HG03108 (cell line): ENCODE measurements around the gene MLYCD.

Experiments
- ATAC-seq: cut with Tn5 transposase; IDR thresholded peaks from one replicate; pipeline ENCODE4 v1.9.1; 2021; ENCODE audit warnings: moderate library complexity; ENCODE audit not compliant: unreplicated experiment

The MLYCD gene

DNA sequence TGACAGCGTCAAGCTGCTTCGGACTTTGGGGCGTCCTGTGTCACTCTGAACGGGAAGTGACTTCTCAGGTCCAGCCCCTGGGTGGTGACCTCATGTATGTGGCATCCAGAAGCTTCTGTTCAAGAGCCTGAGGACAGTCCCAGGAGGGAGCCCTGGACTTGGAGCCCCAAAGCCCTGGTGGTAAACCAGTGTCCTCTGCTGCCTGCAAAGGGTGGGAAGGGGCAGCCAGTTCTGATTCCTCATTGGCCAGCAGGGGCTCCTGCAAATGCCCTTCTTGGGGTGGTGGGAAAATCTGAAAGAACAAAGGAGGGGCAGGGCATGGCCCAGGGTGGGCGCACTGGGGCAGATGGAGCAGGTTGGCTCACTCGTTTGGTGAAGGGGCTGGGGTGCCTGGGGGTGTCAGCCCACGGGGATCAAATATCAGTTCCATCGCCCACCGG, 55.7 kb downstream of the MLYCD start:
- no peak for ATAC-seq

DNA sequence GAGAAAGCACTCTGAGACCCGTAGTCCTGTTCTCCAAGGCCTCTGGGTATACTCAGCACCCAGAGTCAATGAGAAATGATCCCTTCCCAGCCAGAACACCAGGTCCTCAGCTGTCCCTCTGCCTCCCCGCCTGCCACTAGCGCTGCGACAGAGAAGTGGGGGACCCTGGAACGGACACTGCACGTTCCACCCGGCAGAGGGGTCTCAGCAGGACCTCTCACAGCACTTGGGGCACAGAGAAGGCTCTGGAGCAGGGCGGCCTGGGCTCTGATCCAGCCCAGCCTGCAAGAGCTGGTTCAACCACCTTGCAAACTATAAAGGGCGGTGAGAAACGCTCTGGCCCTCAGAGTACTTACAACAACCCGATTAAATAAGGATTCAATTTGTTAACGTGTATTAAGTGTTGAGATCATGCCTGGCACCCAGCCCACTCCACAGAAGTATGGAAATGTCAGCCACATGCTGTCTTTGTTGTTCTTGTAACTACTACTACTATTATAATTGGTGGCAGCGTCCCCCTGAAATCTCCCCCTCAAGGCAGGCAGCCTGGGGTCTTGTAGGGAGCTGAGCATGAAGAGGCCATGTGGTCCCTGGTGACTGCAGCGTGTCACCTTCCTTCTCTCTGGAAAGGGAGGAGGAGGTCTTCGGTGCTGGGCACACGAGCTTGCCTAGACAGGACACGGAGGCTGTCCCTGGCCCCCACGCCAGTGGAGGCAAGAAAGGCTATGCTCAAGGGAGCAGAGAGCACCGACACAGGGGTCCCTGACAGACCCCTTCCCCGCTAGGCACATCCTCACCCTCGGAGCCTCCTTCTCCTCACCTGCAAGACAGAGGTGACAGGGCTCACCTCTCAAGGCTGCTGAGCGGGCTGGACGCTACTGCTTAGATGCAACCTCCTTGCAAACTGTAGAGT, 56.6 kb downstream of the MLYCD start:
- ATAC-seq = no peak

DNA sequence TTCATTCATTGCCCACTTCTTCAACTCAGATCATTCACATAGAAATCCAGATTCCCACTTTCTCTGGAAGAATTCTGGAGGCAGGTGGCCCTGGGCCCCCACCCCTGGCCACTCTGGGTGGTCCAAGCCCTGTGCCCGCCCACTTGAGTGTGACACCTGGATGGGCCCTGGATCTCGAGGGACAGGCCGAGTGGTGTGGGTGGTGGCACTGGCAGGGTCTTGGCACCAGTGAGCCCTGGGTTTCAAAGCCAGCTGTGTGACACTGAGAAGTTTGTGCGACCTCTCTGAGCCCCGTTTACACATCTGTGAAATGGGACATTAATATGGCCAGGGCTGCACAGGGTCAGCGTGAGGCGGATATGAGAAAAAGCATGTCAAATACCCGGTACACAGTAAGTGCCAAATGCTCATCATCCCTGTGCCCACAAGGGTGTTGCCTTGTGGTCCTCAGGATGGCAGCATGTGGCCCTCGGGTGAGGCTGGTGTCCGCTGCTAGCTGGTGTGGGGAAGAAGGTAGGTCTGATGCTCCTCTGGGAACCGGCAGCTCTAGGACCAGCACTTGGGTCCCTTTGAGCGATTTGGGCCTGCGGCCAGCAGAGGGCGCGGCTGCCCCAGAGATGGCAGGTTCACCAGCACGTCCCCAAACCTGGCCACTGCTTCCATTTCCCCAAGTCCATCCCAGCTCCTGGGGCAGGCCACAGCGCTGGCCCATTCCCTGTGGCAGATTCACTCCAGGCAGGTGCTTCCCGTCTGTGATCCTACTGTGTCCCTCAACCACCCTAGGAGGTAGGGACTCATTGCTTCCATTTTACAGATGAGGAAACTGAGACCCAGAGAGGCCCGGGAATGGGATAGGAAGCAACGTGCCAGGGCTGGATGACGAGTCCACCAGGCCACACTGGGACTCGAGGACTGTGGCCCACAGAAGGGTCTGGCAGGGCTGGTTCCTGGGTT, 57.7 kb downstream of the MLYCD start:
- ATAC-seq = no peak

DNA sequence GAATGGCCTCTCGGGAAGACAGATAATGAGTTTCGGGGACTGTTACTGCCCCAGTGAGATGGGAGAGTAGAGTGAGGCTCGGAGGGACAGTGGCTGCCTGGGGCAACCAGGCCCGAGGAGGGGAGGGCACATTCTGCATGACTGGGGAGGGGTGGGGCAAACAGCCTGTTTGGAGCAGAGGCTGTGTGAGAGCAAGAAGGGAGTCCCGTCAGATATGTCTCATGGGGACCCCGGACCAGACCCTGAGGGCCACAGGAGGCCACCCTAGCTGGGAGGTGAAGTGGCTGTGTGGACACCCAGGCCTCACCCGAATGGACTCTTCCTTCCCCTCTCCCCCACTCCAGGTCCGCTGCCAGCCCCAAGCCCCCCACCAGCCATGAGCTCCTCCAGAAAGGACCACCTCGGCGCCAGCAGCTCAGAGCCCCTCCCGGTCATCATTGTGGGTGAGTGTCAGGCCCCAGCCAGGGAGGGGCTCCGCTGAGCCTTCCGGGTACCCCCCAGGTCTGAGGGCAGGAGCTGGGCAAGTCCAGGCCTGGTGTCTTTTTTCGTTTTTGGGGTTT, 58.5 kb downstream of the MLYCD start:
- no peak for ATAC-seq

DNA sequence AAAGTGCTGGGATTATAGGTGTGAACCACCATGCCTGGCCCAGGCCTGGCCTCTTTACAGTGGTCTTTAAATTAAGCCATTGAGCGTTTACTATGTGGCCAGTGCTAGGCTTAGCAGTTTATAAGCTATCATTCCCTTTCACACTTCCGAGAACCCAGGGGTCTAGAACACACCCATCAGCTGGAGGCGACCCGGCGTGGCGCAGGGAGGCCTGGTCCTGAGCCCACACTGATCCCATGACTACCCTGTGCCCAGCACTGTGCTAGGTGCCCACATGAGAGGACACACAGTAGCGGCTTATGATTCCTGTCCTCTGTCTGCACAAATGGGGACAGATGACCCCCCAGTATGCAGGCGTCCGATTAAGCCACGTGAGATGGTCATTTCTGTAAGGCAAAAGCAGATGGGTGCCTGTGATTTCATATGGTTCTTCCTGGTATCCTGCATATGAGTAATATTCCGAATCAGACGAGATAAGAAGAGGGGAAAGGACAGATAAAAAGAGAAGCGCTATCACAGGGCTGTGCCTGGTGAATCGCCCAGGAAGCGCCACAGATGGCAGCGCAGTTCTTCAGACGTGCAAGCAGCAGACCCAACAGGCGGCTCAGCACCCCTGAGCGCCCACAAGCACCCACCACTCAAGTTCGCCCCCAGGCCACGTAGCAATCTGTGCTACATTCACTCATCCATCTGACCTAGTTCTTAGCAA, 59.4 kb downstream of the MLYCD start:
- ATAC-seq = no peak

DNA sequence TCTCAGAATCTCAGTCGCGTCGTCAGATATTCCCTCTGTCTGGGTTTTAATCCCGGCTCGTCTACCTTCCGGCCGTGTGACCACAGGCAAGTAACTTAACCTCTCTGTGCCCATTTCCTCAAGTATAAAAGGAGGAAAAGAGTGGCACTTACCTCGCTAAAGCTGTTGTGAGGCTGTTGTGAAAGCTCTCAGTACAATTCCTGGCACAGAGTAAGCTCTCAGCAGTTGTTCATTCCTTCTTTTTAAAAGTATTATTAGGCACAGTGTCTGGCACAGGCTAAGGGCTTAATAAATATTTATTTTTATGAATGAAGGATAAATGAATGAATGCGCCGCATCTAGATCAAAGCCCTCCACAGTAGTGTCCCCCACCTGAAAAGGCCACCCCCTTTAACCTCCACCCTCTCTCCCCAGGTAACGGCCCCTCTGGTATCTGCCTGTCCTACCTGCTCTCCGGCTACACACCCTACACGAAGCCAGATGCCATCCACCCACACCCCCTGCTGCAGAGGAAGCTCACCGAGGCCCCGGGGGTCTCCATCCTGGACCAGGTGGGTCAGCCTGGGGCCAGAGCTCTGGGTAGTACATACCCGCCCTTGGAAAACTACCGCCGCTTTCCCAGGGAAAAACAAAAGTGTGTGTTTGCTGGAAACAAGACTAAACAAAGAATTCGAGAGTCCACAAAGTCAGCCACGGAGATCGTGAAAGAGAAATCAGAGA, 60.1 kb downstream of the MLYCD start:
- ATAC-seq = no peak

DNA sequence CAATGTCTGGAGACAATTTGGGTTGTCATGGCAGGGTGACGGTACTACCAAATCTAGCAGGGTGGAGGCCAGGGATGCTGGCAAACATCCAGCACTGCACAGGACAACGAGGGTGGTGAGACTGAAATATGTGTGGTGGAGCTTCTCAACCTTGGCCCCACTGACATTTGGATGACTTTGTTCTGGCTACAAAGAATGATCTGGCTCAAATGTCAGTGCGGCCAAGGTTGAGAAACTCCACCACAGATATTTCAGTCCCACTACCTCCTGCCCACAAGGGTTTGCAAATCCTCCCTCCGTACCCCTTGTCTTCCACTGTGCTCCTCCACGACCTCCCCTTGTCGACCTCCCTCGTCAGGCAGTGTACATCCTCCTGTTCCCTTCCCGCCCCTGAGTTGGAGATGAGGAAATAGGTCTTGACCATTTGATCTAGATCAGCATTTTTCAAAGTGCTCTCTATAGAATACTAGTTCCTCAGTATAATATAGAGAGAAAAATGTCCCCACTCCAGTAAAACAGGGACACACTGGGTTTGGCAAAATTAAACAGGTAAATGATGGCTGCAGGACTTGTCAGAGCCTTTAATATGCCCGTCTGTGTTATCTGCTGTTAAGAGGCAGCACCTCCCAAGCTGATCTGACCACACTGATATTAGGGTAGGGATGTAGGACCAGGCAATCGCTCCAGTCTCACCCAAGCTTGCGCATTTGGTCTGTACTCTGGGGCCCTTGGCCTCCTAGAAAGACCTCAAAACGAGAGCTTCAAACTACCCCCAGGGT, 60.9 kb downstream of the MLYCD start:
- ATAC-seq = no peak

DNA sequence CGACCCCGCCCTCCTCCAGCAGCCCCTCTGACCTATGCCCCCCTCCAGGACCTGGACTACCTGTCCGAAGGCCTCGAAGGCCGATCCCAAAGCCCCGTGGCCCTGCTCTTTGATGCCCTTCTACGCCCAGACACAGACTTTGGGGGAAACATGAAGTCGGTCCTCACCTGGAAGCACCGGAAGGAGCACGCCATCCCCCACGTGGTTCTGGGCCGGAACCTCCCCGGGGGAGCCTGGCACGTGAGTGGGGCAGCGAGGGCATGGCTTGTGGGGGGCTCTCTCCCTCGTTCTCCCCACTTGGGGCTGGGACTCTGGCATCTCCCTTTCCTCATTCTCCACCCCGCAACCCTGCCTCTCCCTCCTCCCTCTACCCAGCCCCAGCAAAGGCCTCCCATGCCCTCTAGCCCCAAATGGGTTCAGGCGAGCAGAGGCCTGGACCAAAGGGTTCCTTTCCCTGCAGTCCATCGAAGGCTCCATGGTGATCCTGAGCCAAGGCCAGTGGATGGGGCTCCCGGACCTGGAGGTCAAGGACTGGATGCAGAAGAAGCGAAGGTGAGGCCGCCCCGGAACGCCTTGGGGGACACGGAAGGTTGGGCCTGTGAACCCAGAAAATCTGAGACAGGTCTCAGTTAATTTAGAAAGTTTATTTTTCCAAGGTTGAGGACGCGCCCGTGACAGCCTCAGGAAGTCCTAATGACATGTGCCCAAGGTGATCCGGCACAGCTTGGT, 61.8 kb downstream of the MLYCD start:
- no peak for ATAC-seq

DNA sequence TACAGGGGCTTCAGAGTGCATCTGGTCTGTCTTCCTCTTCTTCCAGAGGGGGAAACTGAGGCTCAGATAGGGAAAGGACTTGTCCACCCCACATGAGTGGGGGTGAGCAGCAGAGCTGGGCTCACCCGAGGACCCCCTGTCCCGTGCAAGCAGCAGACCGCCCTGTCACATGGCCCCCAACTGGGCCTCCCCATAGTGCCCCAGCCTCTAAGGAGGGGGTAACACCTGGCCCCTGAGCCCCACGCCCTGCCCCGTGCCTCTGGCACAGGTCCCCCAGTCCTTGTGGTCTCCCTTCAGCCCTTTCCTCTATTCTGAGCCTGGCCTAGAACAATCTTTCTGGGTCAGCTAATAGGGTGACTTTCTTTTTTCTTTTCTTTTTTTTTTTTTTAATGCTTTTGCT, 62.7 kb downstream of the MLYCD start:
- no peak for ATAC-seq

DNA sequence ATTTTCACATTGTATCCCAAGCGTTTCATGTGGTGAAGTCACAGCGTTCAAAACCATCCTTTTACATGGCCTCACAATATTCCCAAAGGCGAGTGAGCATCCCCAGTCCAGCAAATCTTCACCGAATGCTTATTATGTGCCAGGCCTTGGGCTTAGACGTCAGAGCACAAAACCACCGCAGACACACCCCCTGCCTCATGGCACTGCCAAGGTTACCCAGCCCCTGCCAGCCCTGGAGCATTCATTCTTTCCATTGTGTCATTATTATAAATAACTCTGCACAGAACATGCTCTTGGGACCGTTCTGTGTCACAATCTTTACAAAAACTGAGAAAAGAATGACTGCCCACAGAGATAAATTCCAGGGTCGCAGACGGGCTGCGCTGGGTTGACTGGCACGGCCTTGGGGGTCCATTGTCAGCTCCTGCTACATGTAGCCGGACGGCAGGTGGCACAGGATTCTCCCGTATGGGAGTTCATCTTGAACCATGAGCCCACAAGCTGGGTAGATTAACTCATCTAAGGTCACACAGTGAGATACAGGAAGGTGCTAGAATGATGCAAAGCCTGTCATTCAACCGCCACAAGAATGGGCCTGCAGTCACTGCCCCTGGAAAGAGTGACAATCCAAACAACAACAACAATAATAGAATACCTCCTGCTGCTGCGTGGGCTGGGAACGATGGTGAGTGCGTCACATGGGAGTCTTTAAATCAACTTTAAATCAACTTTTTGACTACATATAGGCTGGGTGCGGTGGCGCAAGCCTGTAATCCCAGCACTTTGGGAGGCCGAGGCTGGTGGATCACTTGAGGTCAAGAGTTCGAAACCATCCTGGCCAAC, 64.6 kb downstream of the MLYCD start:
- no peak for ATAC-seq

DNA sequence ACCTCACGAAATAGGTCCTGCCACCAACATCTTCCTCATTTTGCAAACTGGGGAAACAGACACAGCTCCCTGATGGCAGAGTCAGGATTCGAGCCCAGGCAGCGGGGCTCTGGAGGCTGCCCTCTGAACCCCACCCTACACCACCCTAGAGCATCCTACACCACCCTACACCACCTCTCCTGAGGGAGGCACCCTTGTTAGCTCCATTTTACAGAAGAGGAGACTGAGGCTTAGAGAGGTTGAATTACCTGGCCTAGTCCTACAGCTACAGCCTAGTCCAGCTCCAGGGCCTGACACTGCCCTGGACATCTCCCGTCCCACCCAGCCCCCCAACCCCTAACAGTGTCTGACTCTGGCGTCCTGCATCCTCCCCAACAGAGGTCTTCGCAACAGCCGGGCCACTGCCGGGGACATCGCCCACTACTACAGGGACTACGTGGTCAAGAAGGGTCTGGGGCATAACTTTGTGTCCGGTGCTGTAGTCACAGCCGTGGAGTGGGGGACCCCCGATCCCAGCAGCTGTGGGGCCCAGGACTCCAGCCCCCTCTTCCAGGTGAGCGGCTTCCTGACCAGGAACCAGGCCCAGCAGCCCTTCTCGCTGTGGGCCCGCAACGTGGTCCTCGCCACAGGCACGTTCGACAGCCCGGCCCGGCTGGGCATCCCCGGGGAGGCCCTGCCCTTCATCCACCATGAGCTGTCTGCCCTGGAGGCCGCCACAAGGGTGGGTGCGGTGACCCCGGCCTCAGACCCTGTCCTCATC, 65.9 kb downstream of the MLYCD start:
- ATAC-seq = no peak

DNA sequence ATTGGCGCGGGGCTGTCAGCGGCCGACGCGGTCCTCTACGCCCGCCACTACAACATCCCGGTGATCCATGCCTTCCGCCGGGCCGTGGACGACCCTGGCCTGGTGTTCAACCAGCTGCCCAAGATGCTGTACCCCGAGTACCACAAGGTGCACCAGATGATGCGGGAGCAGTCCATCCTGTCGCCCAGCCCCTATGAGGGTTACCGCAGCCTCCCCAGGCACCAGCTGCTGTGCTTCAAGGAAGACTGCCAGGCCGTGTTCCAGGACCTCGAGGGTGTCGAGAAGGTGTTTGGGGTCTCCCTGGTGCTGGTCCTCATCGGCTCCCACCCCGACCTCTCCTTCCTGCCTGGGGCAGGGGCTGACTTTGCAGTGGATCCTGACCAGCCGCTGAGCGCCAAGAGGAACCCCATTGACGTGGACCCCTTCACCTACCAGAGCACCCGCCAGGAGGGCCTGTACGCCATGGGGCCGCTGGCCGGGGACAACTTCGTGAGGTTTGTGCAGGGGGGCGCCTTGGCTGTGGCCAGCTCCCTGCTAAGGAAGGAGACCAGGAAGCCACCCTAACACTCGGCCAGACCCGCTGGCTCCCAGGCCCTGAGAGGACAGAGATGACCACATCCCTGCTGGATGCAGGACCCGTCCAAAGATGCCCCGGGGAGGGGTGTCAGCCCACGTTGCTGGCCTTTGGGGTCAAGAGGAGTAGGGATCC, 66.7 kb downstream of the MLYCD start:
- ATAC-seq = no peak

DNA sequence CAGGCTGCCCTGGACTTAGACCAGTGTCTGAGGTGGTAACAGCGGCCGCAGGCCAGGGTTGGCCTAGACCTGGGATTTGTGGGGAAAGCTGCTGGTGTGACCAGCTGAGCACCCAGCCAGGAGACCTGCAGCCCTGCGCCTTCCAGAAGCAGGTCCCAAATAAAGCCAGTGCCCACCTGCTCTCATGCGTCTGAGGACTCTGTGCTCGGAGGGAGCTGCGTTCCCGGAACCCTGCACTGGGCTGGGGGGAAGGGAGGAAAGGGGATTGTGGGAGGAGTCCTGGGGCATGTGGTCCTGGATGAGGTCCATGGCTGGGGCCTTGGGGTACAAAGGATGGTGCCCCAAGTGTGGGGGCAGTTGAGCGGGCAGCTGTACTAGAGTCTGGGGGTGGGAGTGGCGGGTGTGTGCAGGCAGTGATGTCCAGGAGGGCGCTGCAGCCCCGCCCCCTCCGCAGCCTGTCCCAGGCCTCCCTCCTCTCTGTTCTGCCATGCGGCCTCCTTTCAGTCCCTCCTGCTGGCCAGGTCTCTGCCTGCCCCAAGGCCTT, 67.3 kb downstream of the MLYCD start:
- no peak for ATAC-seq

DNA sequence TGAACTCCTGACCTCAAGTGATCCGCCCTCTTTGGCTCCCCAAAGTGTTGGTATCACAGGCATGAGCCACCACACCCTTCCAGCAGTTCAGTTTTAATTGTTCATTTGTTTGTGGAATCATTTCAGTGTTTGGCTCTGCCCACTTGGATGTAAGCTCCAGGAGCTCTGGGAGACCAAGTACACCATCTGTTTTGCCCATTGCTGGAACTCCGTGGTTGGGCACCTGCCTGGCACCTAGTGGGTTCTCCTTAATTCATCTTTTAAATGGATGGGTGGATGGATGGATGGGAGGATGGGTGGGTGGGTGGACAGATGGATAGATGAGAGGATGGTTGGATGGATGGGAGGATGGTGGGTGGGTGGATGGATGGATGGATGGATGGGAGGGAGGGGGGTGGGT, 68.2 kb downstream of the MLYCD start:
- no peak for ATAC-seq

DNA sequence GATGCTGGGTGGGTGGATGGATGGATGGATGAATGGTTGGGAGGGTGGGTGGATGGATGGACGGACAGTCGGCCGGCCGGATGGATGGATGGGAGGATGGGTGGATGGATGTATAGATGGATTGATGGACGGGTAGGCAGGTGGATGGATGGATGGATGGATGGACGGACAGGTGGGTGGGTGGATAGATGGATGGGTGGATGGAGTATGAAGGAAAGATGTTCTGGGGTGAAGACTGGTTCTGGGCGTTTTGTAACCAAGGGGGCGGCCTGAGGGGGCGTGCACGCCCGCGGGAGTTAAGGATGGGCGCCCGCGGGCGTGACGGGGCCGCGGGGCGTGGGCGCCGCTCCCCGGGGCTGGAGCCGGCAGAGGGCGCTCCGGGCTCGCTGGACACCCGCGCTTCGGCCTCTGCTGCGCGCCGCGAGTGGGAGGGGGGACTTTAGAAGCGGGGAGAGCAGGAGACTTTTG, 69.0 kb downstream of the MLYCD start, which contains the start of gene NECAB2:
NECAB2 (plus strand) TSS at position 407 of the 468 bp plus-strand sequence. CDS start 405 bp downstream, outside the sequence.
- no peak for ATAC-seq

DNA sequence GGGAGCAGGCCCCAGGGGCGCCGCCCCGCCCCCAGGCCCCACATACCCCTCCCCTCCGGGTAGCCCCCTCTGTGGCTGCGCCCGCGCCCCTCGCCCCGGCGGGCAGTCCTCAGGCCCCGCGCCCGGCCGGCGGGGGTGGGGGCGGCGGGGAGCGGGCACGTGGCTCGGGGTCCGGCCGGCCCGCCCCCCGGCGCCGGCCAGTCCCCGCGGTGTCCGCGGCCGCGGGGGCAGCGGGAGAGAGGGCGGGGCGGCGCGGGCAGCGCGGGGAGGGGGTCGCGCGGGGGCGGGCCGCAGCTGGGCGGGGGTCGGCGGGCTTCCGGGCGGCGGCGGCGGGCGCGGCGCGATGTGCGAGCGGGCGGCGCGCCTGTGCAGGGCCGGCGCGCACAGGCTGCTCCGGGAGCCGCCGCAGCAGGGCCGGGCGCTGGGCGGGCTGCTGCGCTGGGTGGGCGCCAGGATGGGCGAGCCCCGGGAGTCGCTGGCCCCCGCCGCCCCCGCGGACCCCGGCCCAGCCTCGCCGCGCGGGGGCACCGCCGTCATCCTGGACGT, 69.5 kb downstream of the MLYCD start:
- no peak for ATAC-seq
